ENCODE measurements around the gene PRKAB2.

DNA sequence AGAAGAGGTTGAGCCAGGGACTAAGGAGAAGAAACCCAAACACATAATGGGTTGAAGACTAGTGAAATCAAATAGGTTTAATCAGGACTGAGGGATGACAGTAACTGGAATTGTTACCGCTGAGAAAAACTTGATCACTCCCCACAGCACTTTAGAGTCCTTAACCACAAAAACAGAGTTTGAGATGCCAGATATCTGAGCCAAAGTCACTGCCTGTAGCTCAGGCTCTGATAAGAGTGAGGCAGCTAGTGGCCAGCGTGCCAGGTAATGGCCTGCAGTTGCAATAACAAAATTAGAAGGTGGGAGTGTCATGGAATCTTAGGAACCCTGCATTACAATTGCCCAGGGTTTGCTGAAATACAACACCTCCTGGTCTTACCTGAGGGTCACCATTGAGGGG, 48.0 kb downstream of the PRKAB2 start:
- TF ChIP-seq, protein P1, sequence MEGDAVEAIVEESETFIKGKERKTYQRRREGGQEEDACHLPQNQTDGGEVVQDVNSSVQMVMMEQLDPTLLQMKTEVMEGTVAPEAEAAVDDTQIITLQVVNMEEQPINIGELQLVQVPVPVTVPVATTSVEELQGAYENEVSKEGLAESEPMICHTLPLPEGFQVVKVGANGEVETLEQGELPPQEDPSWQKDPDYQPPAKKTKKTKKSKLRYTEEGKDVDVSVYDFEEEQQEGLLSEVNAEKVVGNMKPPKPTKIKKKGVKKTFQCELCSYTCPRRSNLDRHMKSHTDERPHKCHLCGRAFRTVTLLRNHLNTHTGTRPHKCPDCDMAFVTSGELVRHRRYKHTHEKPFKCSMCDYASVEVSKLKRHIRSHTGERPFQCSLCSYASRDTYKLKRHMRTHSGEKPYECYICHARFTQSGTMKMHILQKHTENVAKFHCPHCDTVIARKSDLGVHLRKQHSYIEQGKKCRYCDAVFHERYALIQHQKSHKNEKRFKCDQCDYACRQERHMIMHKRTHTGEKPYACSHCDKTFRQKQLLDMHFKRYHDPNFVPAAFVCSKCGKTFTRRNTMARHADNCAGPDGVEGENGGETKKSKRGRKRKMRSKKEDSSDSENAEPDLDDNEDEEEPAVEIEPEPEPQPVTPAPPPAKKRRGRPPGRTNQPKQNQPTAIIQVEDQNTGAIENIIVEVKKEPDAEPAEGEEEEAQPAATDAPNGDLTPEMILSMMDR (IDR thresholded peaks at IDR 0.05; ENCODE audit: low read length): no peak
- no peak for TF ChIP-seq EZH2 (IDR thresholded peaks at IDR 0.05; ENCODE audit: borderline replicate concordance, low read length)

Measured in OCI-LY1 (cell line).